LNCaP clone FGC (cell line): ENCODE measurements around the gene RUNX2.

ENCODE experiments used
- DNase-seq: peaks from one replicate; pipeline ENCODE4 v3.0.0-alpha.2; 2011; ENCODE audit warnings: low read depth
- H3K4me3 ChIP-seq: 2 replicates; pipeline ENCODE4 v1.5.1; 2011; ENCODE audit warnings: mild to moderate bottlenecking, low read depth, low read length, control low read depth
- TF ChIP-seq, protein P1 (sequence below): IDR thresholded peaks from 2 replicates; pipeline ENCODE4 v1.5.1; 2012; ENCODE audit warnings: mild to moderate bottlenecking; ENCODE audit not compliant: control insufficient read depth, insufficient read depth; ENCODE audit errors: extremely low read depth

RUNX2 gene

DNA sequence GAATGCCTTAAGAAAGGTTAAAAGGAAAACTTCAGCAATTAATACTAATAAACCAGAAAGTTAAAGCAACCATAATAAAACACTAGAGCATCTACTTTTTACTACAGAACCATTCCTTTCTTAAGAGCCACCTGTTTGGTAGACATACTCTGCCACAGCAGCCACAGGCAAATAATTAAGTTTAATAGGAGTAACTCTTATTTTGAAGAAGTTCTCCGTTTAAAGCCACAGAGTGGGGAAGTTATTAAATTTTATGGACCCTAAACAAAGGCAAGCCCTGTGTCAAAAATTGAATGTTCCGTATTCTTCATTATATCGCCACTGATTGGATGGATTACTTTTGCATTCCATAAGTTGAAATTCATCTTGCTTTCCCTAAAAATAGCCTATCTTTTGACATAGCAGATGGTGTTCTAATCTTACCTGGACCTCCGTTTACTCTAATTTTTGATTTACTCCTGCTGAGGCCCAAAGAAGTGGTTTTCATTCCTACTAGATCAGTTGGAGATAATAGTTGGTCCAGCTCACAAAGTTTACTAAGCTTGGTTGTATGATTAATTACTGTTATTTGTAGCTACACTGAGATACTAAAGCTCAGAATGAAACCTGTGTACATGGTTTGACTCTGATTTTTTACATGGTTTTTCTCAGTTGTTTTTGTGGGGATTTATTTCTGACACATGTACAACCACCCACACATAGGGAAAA is 190.0 kb downstream of the RUNX2 start:
- TF ChIP-seq, protein P1, sequence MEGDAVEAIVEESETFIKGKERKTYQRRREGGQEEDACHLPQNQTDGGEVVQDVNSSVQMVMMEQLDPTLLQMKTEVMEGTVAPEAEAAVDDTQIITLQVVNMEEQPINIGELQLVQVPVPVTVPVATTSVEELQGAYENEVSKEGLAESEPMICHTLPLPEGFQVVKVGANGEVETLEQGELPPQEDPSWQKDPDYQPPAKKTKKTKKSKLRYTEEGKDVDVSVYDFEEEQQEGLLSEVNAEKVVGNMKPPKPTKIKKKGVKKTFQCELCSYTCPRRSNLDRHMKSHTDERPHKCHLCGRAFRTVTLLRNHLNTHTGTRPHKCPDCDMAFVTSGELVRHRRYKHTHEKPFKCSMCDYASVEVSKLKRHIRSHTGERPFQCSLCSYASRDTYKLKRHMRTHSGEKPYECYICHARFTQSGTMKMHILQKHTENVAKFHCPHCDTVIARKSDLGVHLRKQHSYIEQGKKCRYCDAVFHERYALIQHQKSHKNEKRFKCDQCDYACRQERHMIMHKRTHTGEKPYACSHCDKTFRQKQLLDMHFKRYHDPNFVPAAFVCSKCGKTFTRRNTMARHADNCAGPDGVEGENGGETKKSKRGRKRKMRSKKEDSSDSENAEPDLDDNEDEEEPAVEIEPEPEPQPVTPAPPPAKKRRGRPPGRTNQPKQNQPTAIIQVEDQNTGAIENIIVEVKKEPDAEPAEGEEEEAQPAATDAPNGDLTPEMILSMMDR = no peak
- DNase-seq = no peak
- no peak overlapping the region for H3K4me3 ChIP-seq

DNA sequence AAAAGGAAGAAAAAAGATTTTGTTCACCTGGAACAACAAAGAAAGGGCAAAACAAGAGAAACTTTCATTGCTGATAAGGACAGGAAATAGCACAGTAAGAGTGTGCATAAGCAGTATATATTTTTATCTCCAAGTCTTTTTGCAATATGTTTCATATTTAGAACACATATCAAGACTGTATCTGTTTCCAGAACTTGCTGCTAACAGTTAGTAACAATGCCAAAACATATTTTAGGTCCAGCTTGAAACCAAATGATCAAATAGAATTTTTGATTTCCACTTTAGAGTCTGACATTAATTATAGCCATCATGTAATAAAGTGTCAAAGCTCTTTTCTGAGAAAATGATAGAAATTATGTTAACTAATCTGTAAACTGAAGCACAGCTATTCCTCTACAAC is 193.1 kb downstream of the RUNX2 start:
- H3K4me3 ChIP-seq = no peak overlapping the region
- TF ChIP-seq, protein P1 = no peak

DNA sequence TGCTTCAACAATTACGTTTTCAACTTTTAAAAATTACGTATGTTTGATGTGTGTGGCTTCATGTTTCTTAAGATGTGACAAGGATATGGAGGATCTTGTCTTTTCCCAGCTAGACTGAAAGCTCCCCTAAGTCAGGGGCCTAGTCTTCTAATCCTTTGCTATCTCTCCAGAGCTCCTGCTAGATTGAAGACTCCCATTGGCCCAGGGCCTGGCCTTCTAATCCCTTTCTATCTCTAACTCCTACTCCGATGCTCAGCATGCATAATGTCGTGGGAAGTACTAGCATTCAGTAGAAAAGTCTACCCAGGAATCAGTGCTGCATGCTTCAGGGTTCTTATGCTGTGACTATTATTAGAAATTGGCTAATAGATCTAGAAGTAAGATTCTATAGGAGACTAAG is 194.4 kb downstream of the RUNX2 start:
- no peak overlapping the region for H3K4me3 ChIP-seq
- DNase-seq = no peak
- TF ChIP-seq, protein P1 = no peak

More for the DNA sequence above, 193.1 kb downstream of the RUNX2 start:
- no peak for DNase-seq

DNA sequence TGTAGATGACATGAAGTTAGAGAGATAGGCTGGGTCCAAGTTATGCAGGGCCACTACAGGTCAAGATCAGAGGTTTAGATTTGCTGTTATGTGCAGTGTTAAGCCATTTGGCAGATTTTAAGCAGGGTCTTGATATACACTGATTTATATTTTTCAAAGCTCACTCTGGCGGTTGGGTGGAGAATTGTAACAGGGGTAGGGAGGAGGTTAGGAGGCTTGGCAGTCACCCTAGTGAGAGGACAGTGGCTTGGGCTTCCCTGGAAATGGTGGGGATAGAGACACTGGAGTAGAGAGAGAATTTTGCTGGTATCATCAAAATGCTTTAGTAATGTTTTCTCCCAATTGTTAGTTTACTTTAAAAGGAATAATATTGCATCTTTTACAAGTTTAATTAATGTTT is 199.1 kb downstream of the RUNX2 start:
- H3K4me3 ChIP-seq = no peak overlapping the region
- TF ChIP-seq, protein P1 = no peak
- no peak for DNase-seq

DNA sequence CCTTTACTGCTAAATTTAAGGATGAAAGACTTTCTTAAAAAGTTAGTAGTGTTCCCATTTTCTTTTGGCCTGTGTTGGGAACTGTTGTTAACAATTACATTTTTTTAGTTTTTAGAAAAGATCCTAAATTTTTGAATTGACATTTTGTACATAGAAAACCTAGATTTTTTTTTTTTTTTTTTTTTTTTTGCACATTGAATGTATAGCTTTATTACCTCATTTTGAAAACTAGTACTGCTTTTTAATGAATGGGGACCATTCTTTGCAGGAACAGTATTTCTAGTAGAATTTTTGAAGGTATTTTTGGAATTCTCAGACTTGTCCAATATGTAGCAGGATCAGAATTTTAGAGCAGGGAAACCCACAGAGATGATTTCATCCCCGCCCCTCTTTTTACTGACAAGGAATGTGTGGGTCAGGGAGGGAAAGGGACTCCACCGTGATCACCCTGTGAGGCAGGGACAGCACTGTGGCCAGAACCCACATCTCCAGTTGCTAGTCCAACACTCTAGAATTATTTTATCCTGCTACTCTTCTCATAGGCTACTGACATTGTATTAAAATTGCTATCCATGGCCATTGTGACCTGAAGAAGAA is 204.0 kb downstream of the RUNX2 start:
- no peak for DNase-seq
- TF ChIP-seq, protein P1 = no peak
- H3K4me3 ChIP-seq = no peak overlapping the region

DNA sequence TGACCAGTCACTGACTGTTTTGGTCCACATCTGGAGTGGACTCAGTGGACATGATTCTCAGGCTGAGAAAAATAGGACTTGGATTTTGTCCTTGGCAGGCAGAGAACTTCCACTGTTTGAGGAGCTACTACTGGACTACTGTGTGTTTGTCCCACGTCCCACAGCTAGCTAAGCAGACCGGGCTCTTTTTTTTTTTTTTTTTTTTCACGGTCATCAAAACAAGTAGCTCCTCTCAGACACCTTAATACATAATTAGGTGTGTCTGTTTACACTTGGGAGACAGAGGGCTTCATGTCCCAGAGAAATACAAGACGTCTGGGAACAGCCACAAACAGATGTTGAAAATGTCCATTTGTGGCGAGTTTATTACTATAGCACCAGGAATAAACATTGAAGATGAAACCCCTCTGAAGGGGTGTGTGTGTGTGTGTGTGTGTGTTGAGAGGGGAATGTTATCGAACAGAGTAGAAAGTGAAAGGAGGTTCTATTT is 204.6 kb downstream of the RUNX2 start:
- no peak for DNase-seq
- H3K4me3 ChIP-seq = no peak overlapping the region
- TF ChIP-seq, protein P1 = no peak
